Naive thymus-derived CD8-positive, alpha-beta T cell (primary cell): ENCODE data around the gene RAX2. TPM values are rescaled to one million over a fixed set of nuclear protein-coding genes. Genes with fewer than 3 reads are reported as not detected.

Source experiments
- ATAC-seq, 2 donors: fragments of 150-1000 bp; cut with Tn5 transposase in 1 of 2; sonication (Bioruptor Pico), chemical (Tn5 transposase) in 1 of 2; 1 replicate in 1 of 2; 2 replicates in 1 of 2; pipeline ENCODE4 v1.10.0; 2021; ENCODE audit warnings: mild to moderate bottlenecking in 2 of 2, moderate library complexity in 2 of 2
- POLR2A ChIA-PET: fragments of 350-600 bp; sonication (Branson Sonifier 250); formaldehyde crosslinking; loops from one replicate; lab custom pipeline; 2021; ENCODE audit warnings: antibody characterized with exemption; lab: Charles Lee
- DNase-seq, 10 donors: peaks; one replicate each; pipeline versions ENCODE4 v3.0.0 to v3.0.0-alpha.2; 2020 to 2022
- H3K27ac Mint-ChIP-seq, 10 donors: one replicate each; pipeline ENCODE4 v1.8.0; 2020 to 2022; ENCODE audit warnings: mild to moderate bottlenecking in 10 of 10, mixed read lengths in 10 of 10, moderate library complexity in 4 of 10, inconsistent platforms in 1 of 10
- H3K27me3 Mint-ChIP-seq, 5 donors: one replicate each; pipeline ENCODE4 v1.8.0; 2021 to 2022; ENCODE audit warnings: mixed read lengths in 5 of 5
- H3K36me3 Mint-ChIP-seq, 3 donors: one replicate each; pipeline ENCODE4 v1.8.0; 2020 to 2022; ENCODE audit warnings: mixed read lengths in 3 of 3, mild to moderate bottlenecking in 2 of 3, inconsistent platforms in 1 of 3
- H3K4me1 Mint-ChIP-seq, 4 donors: one replicate each; pipeline ENCODE4 v1.8.0; 2021 to 2022; ENCODE audit warnings: mixed read lengths in 4 of 4
- H3K4me3 Mint-ChIP-seq, 10 donors: one replicate each; pipeline ENCODE4 v1.8.0; 2020 to 2022; ENCODE audit warnings: mild to moderate bottlenecking in 10 of 10, mixed read lengths in 10 of 10, moderate library complexity in 6 of 10, inconsistent platforms in 1 of 10
- H3K9me3 Mint-ChIP-seq, 9 donors: one replicate each; pipeline ENCODE4 v1.8.0; 2020 to 2022; ENCODE audit warnings: mixed read lengths in 9 of 9, mild to moderate bottlenecking in 3 of 9, inconsistent platforms in 1 of 9, moderate library complexity in 1 of 9
- polyA plus RNA-seq, 3 donors: library from polyadenylated mRNA; unstranded; fragments of 300-500 nt; fragmentation: Illumina TruSeq; gene quantifications; one replicate each; pipeline ENCODE4 v1.2.3, GENCODE V29; 2021
- total RNA-seq, 8 experiments: library from RNA in 2 of 8; stranded (reverse) in 2 of 8; gene quantifications; one replicate each; pipeline ENCODE4 v1.2.3 and lab custom pipeline; 2021 to 2026

RAX2 gene
- total and polyA plus RNA-seq, 5 experiments from 2014 or later = not detected

DNA sequence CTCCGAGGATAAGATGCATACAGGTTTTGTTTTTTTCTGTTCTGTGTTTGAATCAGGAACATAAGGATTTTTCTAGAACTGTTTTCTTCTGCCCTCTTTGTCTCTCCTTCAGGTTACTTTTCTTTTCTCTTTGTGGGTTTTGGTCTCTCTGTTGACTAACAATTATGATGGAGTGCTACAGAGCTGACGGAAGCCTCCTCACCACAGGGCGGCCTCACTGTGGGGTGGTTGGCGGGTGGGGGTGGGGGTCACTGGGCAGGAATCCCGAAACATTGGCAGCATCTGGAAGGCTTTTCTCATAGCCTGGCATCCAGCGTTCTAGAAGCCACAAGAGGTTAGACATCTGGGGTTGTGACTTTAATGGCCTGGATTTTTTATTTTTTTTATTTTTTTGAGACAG lies 26.1 kb upstream of the RAX2 start:
- peak overlapping the region; percentile 7 to 95 (median 76) for H3K27ac Mint-ChIP-seq
- peak overlapping the region; percentile 2 to 86 (median 58) for H3K4me3 Mint-ChIP-seq
- peaks cover 7 to 47% (median 34%) of the 10 kb centered on the region in 4 donors for H3K4me1 Mint-ChIP-seq
- DNase-seq (peak in 6 of 10 donors; percentile 14 to 68 (median 48)), ATAC-seq (peak; percentile 49 to 84)
- H3K27me3 Mint-ChIP-seq = no peaks in the 10 kb centered on the region
- peaks cover 0 to 12% (median 6%) of the 10 kb centered on the region in 9 donors for H3K9me3 Mint-ChIP-seq
- H3K36me3 Mint-ChIP-seq = peaks cover 0 to 6% (median 5%) of the 10 kb centered on the region in 3 donors
- POLR2A ChIA-PET = interaction anchor here (1.2 to 2.1 kb wide), 3 partner anchors 9 to 36 kb away, joined by 3 to 13 read pairs (median 8); partner anchors contain the start of genes APBA3 and MRPL54

DNA sequence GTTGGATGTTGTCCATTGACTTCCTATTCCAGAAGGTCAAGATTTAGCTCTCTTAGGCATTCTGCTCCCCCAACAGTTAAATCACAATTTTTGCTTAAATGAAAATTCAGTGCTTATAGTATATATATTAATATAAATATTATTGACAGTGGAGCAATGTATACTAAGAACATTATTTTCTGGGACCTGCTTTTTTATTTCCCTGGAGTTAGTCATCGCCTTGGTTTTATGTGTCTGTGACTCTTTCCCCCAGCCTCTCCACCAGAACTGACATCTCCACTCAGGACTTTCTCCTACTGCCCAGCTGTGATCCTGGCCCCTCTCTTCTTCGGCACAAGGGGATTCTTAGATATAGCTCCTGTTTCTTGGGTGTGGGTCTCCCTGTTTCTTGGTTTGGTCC lies 24.3 kb upstream of the RAX2 start:
- Mint-ChIP-seq H3K27me3 (no peaks in the 10 kb centered on the region), H3K36me3 (peaks cover 0 to 6% (median 5%) of the 10 kb centered on the region in 3 donors), H3K9me3 (peaks cover 0 to 14% (median 6%) of the 10 kb centered on the region in 9 donors), H3K4me1 (peaks cover 7 to 34% (median 27%) of the 10 kb centered on the region in 4 donors), H3K4me3 (no peak overlapping the region), H3K27ac (peak overlapping the region in 2 of 10 donors; percentile 9 to 68)
- POLR2A ChIA-PET = interaction anchor here (0.6 to 2.0 kb wide), 4 partner anchors 15 to 344 kb away, joined by 4 to 6 read pairs (median 4); partner anchors contain the start of gene MRPL54
- DNase-seq (no peak), ATAC-seq (no peak)

DNA sequence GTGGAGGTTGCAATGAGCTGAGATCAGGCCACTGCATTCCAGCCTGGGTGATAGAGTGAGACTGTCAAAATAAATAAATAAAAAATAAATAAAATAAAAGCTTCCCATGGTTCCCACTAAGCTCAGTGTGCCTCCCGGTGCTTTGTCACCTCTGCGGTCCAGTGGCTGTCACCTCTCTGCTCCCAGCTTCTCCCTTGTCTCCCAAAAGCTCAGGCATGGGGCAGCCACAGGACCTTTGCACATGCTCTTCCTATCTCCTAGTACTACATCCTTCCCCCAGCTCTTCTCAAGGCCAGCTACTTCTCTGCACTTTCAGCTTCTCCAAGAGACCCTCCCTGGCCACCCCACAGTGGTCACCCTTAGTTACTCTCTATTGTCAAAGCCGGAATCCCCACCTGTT lies 21.8 kb upstream of the RAX2 start:
- no peak overlapping the region for H3K4me3 Mint-ChIP-seq
- no peak for ATAC-seq
- DNase-seq = no peak
- peak overlapping the region in 3 of 10 donors; percentile 14 to 32 (median 26) for H3K27ac Mint-ChIP-seq
- peaks cover 0 to 15% (median 6%) of the 10 kb centered on the region in 9 donors for H3K9me3 Mint-ChIP-seq
- H3K4me1 Mint-ChIP-seq = peaks cover 10 to 31% (median 23%) of the 10 kb centered on the region in 4 donors
- H3K27me3 Mint-ChIP-seq = no peaks in the 10 kb centered on the region
- peaks cover 0 to 9% (median 6%) of the 10 kb centered on the region in 3 donors for H3K36me3 Mint-ChIP-seq
- POLR2A ChIA-PET = no interaction called here

GRCh38 chr19:3792114-3792513 lies 20.1 kb upstream of the RAX2 start:
- Mint-ChIP-seq H3K36me3 (peaks cover 0 to 9% (median 6%) of the 10 kb centered on the region in 3 donors), H3K27me3 (no peaks in the 10 kb centered on the region)

DNA sequence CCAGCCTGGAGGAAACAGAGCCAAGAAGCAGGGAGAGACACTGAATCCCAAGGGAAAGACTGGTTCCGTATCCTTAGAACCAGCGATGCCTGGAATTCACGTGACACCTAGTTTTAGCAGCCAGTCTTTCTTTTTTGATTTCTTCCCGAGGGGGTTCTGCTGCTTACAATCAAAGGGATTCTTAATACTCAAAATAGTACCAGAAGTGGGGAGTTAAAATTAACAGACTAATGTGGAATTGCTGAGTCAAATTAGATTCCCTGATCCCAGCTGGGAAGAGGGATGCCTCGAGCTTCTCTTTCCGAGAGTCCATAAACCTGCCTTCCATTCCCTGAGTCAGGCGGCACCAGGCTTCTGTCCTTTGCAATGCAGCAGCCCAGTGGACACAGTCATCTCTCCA lies 18.9 kb upstream of the RAX2 start:
- Mint-ChIP-seq H3K36me3 (peaks cover 0 to 4% (median 0%) of the 10 kb centered on the region in 3 donors), H3K4me1 (peaks cover 6 to 34% (median 14%) of the 10 kb centered on the region in 4 donors), H3K4me3 (no peak overlapping the region), H3K27ac (peak overlapping the region in 2 of 10 donors; percentile 27 to 90), H3K9me3 (peaks cover 0 to 5% (median 0%) of the 10 kb centered on the region in 9 donors), H3K27me3 (no peaks in the 10 kb centered on the region)
- DNase-seq (no peak), ATAC-seq (no peak)
- POLR2A ChIA-PET = no interaction called here

More at GRCh38 chr19:3792114-3792513, 20.1 kb upstream of the RAX2 start:
- POLR2A ChIA-PET = interaction anchor here (0.6 kb wide), 1 partner anchor 551 kb away, joined by 3 read pairs; the partner anchor contains the start of gene MPND
- no peak overlapping the region for H3K4me3 Mint-ChIP-seq
- DNase-seq (no peak), ATAC-seq (no peak)
- peaks cover 0 to 15% (median 6%) of the 10 kb centered on the region in 9 donors for H3K9me3 Mint-ChIP-seq
- H3K27ac Mint-ChIP-seq = no peak overlapping the region
- peaks cover 6 to 30% (median 16%) of the 10 kb centered on the region in 4 donors for H3K4me1 Mint-ChIP-seq

DNA sequence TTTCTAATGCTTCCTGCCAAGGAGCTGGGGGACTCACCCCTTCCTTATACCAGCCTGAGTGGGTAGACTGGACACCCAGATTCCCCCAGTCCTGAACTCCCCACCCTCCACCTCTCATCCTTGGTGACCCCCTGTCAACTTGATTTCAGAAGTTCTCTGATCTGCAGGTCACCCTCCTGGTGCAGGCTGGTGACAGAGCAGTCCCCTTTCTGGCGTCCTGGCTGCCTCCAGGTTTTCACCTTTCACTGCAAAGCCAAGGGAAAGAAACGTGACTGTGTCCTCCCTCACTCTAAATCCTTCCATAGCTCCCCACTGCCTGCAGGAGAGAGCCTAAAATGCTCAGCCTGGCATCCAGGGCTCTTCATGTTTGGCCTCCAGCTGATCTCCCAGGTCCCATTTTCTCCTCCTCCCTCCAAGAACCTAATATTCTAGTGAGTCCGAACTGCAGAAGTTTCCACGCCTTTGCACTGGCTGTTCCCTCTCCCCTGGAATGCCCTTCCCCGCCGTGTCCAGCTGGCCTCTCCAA lies 18.2 kb upstream of the RAX2 start:
- H3K4me1 Mint-ChIP-seq = peaks cover 6 to 34% (median 16%) of the 10 kb centered on the region in 4 donors
- H3K36me3 Mint-ChIP-seq = peaks cover 0 to 4% (median 0%) of the 10 kb centered on the region in 3 donors
- H3K27me3 Mint-ChIP-seq = no peaks in the 10 kb centered on the region
- H3K9me3 Mint-ChIP-seq = peaks cover 0 to 5% (median 0%) of the 10 kb centered on the region in 9 donors
- H3K4me3 Mint-ChIP-seq = peak overlapping the region in 3 of 10 donors; percentile 21 to 74 (median 41)
- POLR2A ChIA-PET = interaction anchor here (0.7 to 1.1 kb wide), 2 partner anchors 9 to 25 kb away, joined by 3 to 8 read pairs; no protein-coding TSS in a partner anchor
- ATAC-seq = no peak
- H3K27ac Mint-ChIP-seq = peak overlapping the region in 5 of 10 donors; percentile 13 to 90 (median 27)
- no peak for DNase-seq

GRCh38 chr19:3788996-3789778 lies 17.2 kb upstream of the RAX2 start:
- DNase-seq (peak in 1 of 10 donors; percentile 43), ATAC-seq (no peak)

DNA sequence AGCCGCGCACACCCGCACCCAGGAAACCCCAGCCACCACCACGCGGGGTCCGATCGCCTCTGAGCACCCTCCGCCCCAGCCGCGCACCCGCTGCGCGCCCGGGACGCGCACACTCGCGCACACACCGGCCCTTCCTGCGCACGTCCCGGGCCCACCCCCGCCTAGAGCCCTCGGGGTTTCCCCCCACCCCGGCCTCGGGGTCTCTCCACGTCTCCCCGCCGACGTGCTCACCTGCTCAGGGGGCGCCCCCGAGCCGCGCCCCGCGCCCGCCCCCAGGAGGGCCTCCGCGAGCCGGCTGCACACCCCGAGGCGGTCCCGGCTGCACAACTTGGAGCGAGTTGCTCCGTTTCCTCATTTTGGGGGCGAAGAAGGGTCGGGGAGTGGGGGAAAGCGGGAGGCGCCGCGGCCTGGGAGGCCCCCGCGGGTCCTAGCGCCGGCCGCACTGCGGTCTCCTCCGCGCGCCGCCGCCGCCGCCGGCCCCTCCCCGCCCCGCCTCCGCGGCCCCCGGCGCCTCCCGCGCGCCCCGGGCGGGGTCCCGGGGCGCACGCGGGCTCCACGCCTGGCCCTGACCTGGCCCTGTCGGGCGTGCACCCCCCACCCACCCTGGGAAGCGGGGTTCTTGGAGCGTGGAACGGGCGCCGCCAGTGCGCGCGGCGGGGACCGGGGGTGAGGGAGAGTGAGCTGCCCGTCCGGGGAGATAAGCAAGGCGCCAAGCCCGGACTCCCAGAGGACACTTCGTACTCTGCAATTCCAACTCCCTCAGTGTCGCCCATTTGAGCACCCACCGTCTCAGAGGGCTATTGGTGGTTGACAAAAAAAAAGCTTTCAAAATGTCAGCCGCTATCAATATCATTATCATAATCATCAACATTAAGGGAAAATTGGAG lies 14.2 kb upstream of the RAX2 start, which contains the start of gene MATK:
TSS of gene MATK (minus strand) at position 444 of the 887 bp plus-strand sequence. CDS start 1,246 bp downstream, outside the sequence.
- POLR2A ChIA-PET = interaction anchor here (0.7 to 1.4 kb wide), 6 partner anchors 15 to 98 kb away, joined by 3 to 7 read pairs (median 3); partner anchors contain the start of genes APBA3 and MRPL54
- Mint-ChIP-seq H3K4me1 (peaks cover 12 to 42% (median 24%) of the 10 kb centered on the region in 4 donors), H3K9me3 (peaks cover 0 to 23% (median 15%) of the 10 kb centered on the region in 9 donors), H3K36me3 (peaks cover 10 to 20% (median 12%) of the 10 kb centered on the region in 3 donors), H3K27ac (peak within 1 kb of the TSS in 5 of 10 donors; percentile 29 to 77 (median 72)), H3K4me3 (peak within 1 kb of the TSS; percentile 72 to 89 (median 82)), H3K27me3 (no peaks in the 10 kb centered on the region)
- DNase-seq = peak in 6 of 10 donors; percentile 22 to 45 (median 36)
- ATAC-seq = peak; percentile 55 to 59

More at GRCh38 chr19:3788996-3789778, 17.2 kb upstream of the RAX2 start:
- Mint-ChIP-seq H3K4me3 (peak overlapping the region in 5 of 10 donors; percentile 20 to 78 (median 69)), H3K9me3 (peaks cover 0 to 5% (median 0%) of the 10 kb centered on the region in 9 donors), H3K36me3 (peaks cover 0 to 4% (median 0%) of the 10 kb centered on the region in 3 donors), H3K4me1 (peaks cover 9 to 37% (median 25%) of the 10 kb centered on the region in 4 donors), H3K27ac (peak overlapping the region in 5 of 10 donors; percentile 4 to 95 (median 51)), H3K27me3 (no peaks in the 10 kb centered on the region)
- POLR2A ChIA-PET = interaction anchor here (0.7 to 1.1 kb wide), 6 partner anchors 8 to 600 kb away, joined by 3 to 8 read pairs (median 4); partner anchors contain the start of gene APBA3

GRCh38 chr19:3785451-3785937 lies 13.5 kb upstream of the RAX2 start:
- Mint-ChIP-seq H3K27me3 (no peaks in the 10 kb centered on the region), H3K36me3 (peaks cover 10 to 20% (median 12%) of the 10 kb centered on the region in 3 donors), H3K9me3 (peaks cover 0 to 26% (median 16%) of the 10 kb centered on the region in 9 donors), H3K4me1 (peaks cover 11 to 41% (median 25%) of the 10 kb centered on the region in 4 donors), H3K4me3 (peak overlapping the region; percentile 72 to 89 (median 82)), H3K27ac (peak overlapping the region in 5 of 10 donors; percentile 29 to 77 (median 44))
- peak; percentile 55 to 57 for ATAC-seq
- peak in 3 of 10 donors; percentile 31 to 36 (median 35) for DNase-seq
- POLR2A ChIA-PET = interaction anchor here (1.4 kb wide), 1 partner anchor 23 kb away, joined by 7 read pairs; the partner anchor contains the start of gene MRPL54

GRCh38 chr19:3784607-3785450 lies 12.8 kb upstream of the RAX2 start:
- no peak for DNase-seq

More at GRCh38 chr19:3784607-3785450, 12.8 kb upstream of the RAX2 start:
- H3K4me3 Mint-ChIP-seq = peak overlapping the region; percentile 72 to 89 (median 82)
- H3K27ac Mint-ChIP-seq = peak overlapping the region in 7 of 10 donors; percentile 19 to 93 (median 66)
- ATAC-seq = no peak
- H3K36me3 Mint-ChIP-seq = peaks cover 10 to 20% (median 12%) of the 10 kb centered on the region in 3 donors
- H3K4me1 Mint-ChIP-seq = peaks cover 9 to 37% (median 24%) of the 10 kb centered on the region in 4 donors
- POLR2A ChIA-PET = interaction anchor here (1.4 to 1.5 kb wide), 2 partner anchors 22 to 28 kb away, joined by 7 read pairs; partner anchors contain the start of gene MRPL54
- H3K9me3 Mint-ChIP-seq = peaks cover 0 to 26% (median 16%) of the 10 kb centered on the region in 9 donors
- no peaks in the 10 kb centered on the region for H3K27me3 Mint-ChIP-seq
